ENCODE measurements around the gene ACKR4.
"Not testable (repeated sequence)": the region's sequence is repeated elsewhere in the genome, so short reads cannot be mapped to it uniquely, and the experiment has no call there.

The ACKR4 gene

GRCh38 chr3:132637590-132637989 lies 40.5 kb downstream of the ACKR4 start:
- H3K4me3 ChIP-seq (ENCODE audit: low read depth, low read length) = no peak overlapping the region
- DNase-seq (ENCODE audit: low read depth) = peak; percentile 38
- TF ChIP-seq CTCF (conservative IDR thresholded peaks at IDR 0.05; ENCODE audit: low read depth, low read length) = no peak

- DNase-seq (ENCODE audit: low read depth) = no peak
- TF ChIP-seq CTCF (conservative IDR thresholded peaks at IDR 0.05; ENCODE audit: low read depth, low read length) = no peak
- no peak overlapping the region for H3K4me3 ChIP-seq (ENCODE audit: low read depth, low read length)
These were observed 41.6 kb downstream of the ACKR4 start for GRCh38 chr3:132638706-132639105.

GRCh38 chr3:132641427-132641826 lies 44.4 kb downstream of the ACKR4 start:
- not testable (repeated sequence) for H3K4me3 ChIP-seq (ENCODE audit: low read depth, low read length); DNase-seq (ENCODE audit: low read depth)

- DNase-seq (ENCODE audit: low read depth) = peak; percentile 75
- peak; percentile 68 for TF ChIP-seq CTCF (conservative IDR thresholded peaks at IDR 0.05; ENCODE audit: low read depth, low read length)
- no peak overlapping the region for H3K4me3 ChIP-seq (ENCODE audit: low read depth, low read length)
These were observed 44.9 kb downstream of the ACKR4 start for GRCh38 chr3:132641837-132642538.

- H3K4me3 ChIP-seq (ENCODE audit: low read depth, low read length) = no peak overlapping the region
- no peak for TF ChIP-seq CTCF (conservative IDR thresholded peaks at IDR 0.05; ENCODE audit: low read depth, low read length)
- no peak for DNase-seq (ENCODE audit: low read depth)
These were observed 45.4 kb downstream of the ACKR4 start for GRCh38 chr3:132642539-132642847.

GRCh38 chr3:132643366-132643765 lies 46.3 kb downstream of the ACKR4 start:
- H3K4me3 ChIP-seq (ENCODE audit: low read depth, low read length) = no peak overlapping the region
- no peak for TF ChIP-seq CTCF (conservative IDR thresholded peaks at IDR 0.05; ENCODE audit: low read depth, low read length)

GRCh38 chr3:132645058-132645457 lies 48.0 kb downstream of the ACKR4 start:
- TF ChIP-seq CTCF (conservative IDR thresholded peaks at IDR 0.05; ENCODE audit: low read depth, low read length) = no peak
- DNase-seq (ENCODE audit: low read depth) = no peak
- no peak overlapping the region for H3K4me3 ChIP-seq (ENCODE audit: low read depth, low read length)

More at GRCh38 chr3:132643366-132643765, 46.3 kb downstream of the ACKR4 start:
- no peak for DNase-seq (ENCODE audit: low read depth)

All from choroid plexus epithelial cell (primary cell).